Coronary artery (tissue), 2 donors: ENCODE results near the gene PDE11A.
"Not testable (repeated sequence)": the region's sequence is repeated elsewhere in the genome, so short reads cannot be mapped to it uniquely, and the experiment has no call there.

Experiments
- DNase-seq: peaks from one replicate; pipeline ENCODE4 v3.0.0-alpha.2; 2017; ENCODE audit warnings: low spot score
- H3K27ac ChIP-seq, 2 donors: fragments of 200-600 bp; sonication (generic); one replicate each; pipeline ENCODE4 v1.5.1; 2016 to 2019
- H3K4me3 ChIP-seq: fragments of 200-600 bp; sonication (generic); 2 replicates; pipeline ENCODE4 v1.5.1; 2016; ENCODE audit warnings: mild to moderate bottlenecking, moderate library complexity
- TF ChIP-seq, protein P1 (sequence below): fragments of 200-600 bp; sonication (generic); IDR thresholded peaks from one replicate; pipeline ENCODE4 v1.5.1; 2019; ENCODE audit warnings: antibody characterized with exemption

Gene PDE11A

DNA sequence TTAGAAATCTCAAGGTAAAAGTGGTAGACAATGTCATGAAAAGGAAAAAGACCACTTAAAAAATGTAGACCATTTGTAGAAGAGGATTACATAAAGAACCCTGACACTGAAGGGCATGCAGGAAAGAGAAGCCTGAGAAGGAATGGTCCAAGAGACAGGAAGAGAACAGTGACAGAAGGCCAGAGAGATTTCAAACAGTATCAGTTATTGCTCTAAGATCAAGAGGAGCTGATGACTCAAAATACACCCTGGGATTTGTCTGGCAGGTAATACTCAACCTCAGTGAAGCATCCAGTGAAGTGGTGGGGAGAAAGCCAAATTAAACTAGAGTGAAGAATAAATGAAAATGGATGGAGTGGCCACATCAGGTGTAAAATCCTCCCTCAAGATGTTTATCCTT, 100.5 kb downstream of the PDE11A start:
- Histone ChIP-seq H3K27ac (no peak overlapping the region), H3K4me3 (no peak overlapping the region)
- DNase-seq = no peak
- TF ChIP-seq, protein P1, sequence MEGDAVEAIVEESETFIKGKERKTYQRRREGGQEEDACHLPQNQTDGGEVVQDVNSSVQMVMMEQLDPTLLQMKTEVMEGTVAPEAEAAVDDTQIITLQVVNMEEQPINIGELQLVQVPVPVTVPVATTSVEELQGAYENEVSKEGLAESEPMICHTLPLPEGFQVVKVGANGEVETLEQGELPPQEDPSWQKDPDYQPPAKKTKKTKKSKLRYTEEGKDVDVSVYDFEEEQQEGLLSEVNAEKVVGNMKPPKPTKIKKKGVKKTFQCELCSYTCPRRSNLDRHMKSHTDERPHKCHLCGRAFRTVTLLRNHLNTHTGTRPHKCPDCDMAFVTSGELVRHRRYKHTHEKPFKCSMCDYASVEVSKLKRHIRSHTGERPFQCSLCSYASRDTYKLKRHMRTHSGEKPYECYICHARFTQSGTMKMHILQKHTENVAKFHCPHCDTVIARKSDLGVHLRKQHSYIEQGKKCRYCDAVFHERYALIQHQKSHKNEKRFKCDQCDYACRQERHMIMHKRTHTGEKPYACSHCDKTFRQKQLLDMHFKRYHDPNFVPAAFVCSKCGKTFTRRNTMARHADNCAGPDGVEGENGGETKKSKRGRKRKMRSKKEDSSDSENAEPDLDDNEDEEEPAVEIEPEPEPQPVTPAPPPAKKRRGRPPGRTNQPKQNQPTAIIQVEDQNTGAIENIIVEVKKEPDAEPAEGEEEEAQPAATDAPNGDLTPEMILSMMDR = no peak

DNA sequence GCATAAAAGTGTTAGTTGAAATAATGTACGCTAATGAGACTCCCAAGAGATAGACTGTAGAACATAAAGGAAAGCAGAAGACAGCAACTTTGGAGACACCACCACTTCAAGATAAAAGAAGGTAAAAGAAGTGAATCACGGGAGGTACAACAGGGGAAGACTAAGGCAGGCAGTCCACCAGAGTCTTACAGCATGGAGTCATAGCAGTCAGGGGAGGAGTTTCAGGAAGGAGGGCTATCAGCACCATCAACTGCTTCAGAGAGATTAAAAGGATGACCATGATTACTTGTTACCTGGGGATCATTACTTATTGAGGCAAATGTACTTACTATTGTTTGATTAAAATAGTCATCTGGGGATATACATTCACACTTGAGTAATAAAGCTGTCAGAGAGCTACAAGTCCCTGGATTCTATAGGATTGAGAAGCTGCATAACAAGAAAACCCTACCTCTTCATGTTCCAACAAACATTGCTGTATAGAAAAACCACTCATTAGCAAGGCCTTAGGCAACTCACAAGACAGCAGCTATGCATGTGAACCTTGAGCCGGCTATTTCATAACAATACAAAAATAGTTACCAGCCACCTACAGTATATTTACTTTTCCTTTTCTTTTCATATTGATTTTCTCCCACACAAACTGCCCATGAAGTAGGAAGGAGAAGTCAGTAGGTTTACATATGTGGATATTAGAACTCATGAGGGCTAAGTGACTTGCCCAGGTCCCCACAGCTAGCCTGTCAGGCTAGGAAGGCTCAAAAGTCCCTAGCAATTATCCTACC, 101.7 kb downstream of the PDE11A start:
- no peak overlapping the region for H3K27ac ChIP-seq
- TF ChIP-seq, protein P1 = no peak
- DNase-seq = no peak
- no peak overlapping the region for H3K4me3 ChIP-seq

- TF ChIP-seq, protein P1 = no peak
- no peak overlapping the region for H3K4me3 ChIP-seq
- no peak overlapping the region for H3K27ac ChIP-seq
- no peak for DNase-seq
Measured at GRCh38 chr2:177964892-177965291, 107.7 kb downstream of the PDE11A start.

DNA sequence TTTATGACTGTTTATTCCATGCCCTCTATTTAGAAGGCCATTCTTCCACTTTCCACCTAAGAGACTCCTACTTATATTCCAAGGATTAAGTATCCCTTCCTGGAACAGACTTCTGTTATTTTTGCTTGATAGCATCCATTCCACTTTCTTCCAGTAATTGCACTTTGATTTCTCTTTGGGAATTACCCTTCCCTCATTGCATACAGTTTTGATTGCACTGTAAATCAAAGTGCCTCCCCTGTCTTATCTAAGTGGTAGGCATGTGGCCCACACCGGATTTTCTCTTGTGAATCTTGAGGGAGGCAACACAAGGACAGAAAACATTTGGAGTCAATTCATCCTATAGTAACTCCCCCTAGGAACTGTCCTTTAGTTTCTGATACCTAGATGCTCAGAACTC, 120.4 kb downstream of the PDE11A start:
- TF ChIP-seq, protein P1 = no peak
- no peak for DNase-seq
- Histone ChIP-seq H3K4me3 (no peak overlapping the region), H3K27ac (no peak overlapping the region)

GRCh38 chr2:177947598-177947997, 125.0 kb downstream of the PDE11A start:
- not testable (repeated sequence) for H3K27ac ChIP-seq

DNA sequence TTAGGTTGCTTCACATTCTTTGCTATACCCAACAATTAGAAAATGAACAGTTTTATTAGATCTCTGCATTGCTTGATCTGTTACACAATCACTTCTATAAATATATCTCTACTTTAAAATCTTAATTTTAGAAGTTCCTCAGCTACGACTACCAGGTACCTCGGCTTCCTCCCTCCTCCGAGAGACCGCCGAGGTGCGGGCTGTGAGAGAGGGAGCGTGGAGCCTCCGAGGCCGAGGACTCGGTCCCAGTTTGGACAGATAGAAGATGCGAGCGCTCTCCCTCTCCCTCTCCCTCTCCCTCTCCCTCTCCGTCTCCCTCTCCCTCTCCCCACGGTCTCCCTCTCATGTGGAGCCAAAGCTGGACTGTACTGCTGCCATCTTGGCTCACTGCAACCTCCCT, 128.0 kb downstream of the PDE11A start:
- DNase-seq, H3K4me3 ChIP-seq, H3K27ac ChIP-seq: not testable (repeated sequence)

More at GRCh38 chr2:177947598-177947997, 125.0 kb downstream of the PDE11A start:
- not testable (repeated sequence) for H3K4me3 ChIP-seq, DNase-seq

DNA sequence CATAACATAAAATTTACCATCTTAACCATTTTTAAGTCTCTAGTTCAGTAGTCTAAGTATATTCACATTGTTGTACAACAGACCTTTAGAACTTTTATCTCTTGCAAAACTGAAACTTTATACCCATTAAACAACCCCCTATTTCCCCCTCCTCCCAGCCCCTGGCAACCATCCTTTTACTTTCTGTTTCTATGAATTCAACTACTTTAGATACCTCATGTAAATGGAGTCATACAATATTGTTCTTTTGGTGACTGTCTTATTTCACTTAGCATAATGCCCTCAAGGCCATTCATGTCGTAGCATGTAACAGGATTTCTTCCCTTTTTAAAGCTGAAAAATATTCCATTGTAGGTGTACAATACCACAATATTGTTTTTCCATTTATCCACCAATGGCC, 129.8 kb downstream of the PDE11A start:
- TF ChIP-seq, protein P1 = no peak
- no peak overlapping the region for H3K4me3 ChIP-seq
- no peak overlapping the region for H3K27ac ChIP-seq
- DNase-seq = no peak

GRCh38 chr2:177939211-177939610, 133.4 kb downstream of the PDE11A start:
- Histone ChIP-seq H3K4me3 (no peak overlapping the region), H3K27ac (no peak overlapping the region)
- TF ChIP-seq, protein P1 = no peak
- DNase-seq = no peak
